Posterior vena cava (tissue), 2 donors: ENCODE data around the gene ATP6V1G2. TPM values are rescaled to one million over a fixed set of nuclear protein-coding genes. Genes with fewer than 3 reads are reported as not detected.
"Not testable (repeated sequence)": the region's sequence is repeated elsewhere in the genome, so short reads cannot be mapped to it uniquely, and the experiment has no call there.

ENCODE experiments used
- DNase-seq: peaks from one replicate; pipeline ENCODE4 v3.0.0-alpha.2; 2020; ENCODE audit warnings: low spot score
- intact Hi-C, 2 donors: fragments of 100-400 bp; cut with DNase I; formaldehyde crosslinking; loops; one replicate each; pipeline versions ENCODE4 v1.14.1 to v1.14.2; 2022 to 2023
- total RNA-seq, 2 donors: library from RNA; stranded (reverse); fragmentation: NEBNext Ultra II Directional; extraction: Animal tissue kit (Norgen Biotek cat#: 25700); gene quantifications; one replicate each; pipeline ENCODE4 v1.2.1, GENCODE V29; 2021
- donor health status: DM: yes; HTN: yes; CAD: no.
- donor health status: DM: yes; HTN: yes; CAD: no.

Gene ATP6V1G2
- total RNA-seq, 2 donors from 2014 or later = 0.43 to 1.2 TPM

- intact Hi-C loops = no loop called here
- DNase-seq = peak; percentile 92
Observed at GRCh38 chr6:31497531-31498476, 48.6 kb downstream of the ATP6V1G2 start, which contains the start of gene MICB. Gene MICB (plus strand): TSS chr6:31498145. CDS start chr6:31498194, 49 bp downstream.

GRCh38 chr6:31496826-31497225 is 49.6 kb downstream of the ATP6V1G2 start:
- not testable (repeated sequence) for DNase-seq

GRCh38 chr6:31495580-31495979 is 50.8 kb downstream of the ATP6V1G2 start:
- DNase-seq = no peak
- intact Hi-C loops = no loop called here

More at GRCh38 chr6:31496826-31497225, 49.6 kb downstream of the ATP6V1G2 start:
- intact Hi-C loops = not testable (repeated sequence)

Other genes with a start within 250 kb of the ATP6V1G2 start
- 100 to 1,000 TPM; 525 to 620 TPM for gene HLA-B, start 189.4 kb downstream of the ATP6V1G2 start, total RNA-seq
- gene MICA, start 143.0 kb downstream of the ATP6V1G2 start, total RNA-seq = 10 to 100 TPM; 16.5 to 20.5 TPM
- 1 to 10 TPM; 2.9 to 4.1 TPM for gene MICB, start 48.5 kb downstream of the ATP6V1G2 start, total RNA-seq
- not detected for gene MCCD1, start 17.6 kb downstream of the ATP6V1G2 start, total RNA-seq
- 100 to 1,000 TPM; 165 to 180 TPM for gene DDX39B, start 4.6 kb downstream of the ATP6V1G2 start, total RNA-seq
- 10 to 100 TPM; 12.0 to 13.2 TPM for gene NFKBIL1, start 1.0 kb upstream of the ATP6V1G2 start, total RNA-seq
- not detected for gene LTA, start 25.7 kb upstream of the ATP6V1G2 start, total RNA-seq
- under 1 TPM; 0.81 to 0.93 TPM for gene TNF, start 29.0 kb upstream of the ATP6V1G2 start, total RNA-seq
- gene LTB, start 35.8 kb upstream of the ATP6V1G2 start, total RNA-seq = 1 to 10 TPM in 1 of 2 donors, under 1 TPM in 1; 0.90 to 1.6 TPM
- gene LST1, start 39.7 kb upstream of the ATP6V1G2 start, total RNA-seq = 10 to 100 TPM in 1 of 2 donors, 1 to 10 TPM in 1; 9.2 to 24.8 TPM
- gene NCR3, start 46.4 kb upstream of the ATP6V1G2 start, total RNA-seq = not detected
- 10 to 100 TPM; 18.1 to 68.7 TPM for gene AIF1, start 68.6 kb upstream of the ATP6V1G2 start, total RNA-seq
- 100 to 1,000 TPM; 119 to 133 TPM for gene PRRC2A, start 74.1 kb upstream of the ATP6V1G2 start, total RNA-seq
- 100 to 1,000 TPM; 146 to 193 TPM for gene BAG6, start 106.1 kb upstream of the ATP6V1G2 start, total RNA-seq
- 1 to 10 TPM in 1 of 2 donors, under 1 TPM in 1; 0.60 to 1.2 TPM for gene APOM, start 109.3 kb upstream of the ATP6V1G2 start, total RNA-seq
- gene C6orf47, start 114.2 kb upstream of the ATP6V1G2 start, total RNA-seq = 10 to 100 TPM; 18.8 to 19.3 TPM
- 10 to 100 TPM in 1 of 2 donors, 1 to 10 TPM in 1; 7.8 to 10.1 TPM for gene GPANK1, start 118.4 kb upstream of the ATP6V1G2 start, total RNA-seq
- 10 to 100 TPM; 85.2 to 90.4 TPM for gene CSNK2B, start 119.5 kb upstream of the ATP6V1G2 start, total RNA-seq
- 1 to 10 TPM; 9.5 to 9.8 TPM for gene LY6G5B, start 123.4 kb upstream of the ATP6V1G2 start, total RNA-seq
- 1 to 10 TPM; 1.7 to 1.9 TPM for gene LY6G5C, start 134.5 kb upstream of the ATP6V1G2 start, total RNA-seq
- gene ABHD16A, start 156.7 kb upstream of the ATP6V1G2 start, total RNA-seq = 10 to 100 TPM; 38.3 to 39.4 TPM
- gene LY6G6F, start 160.3 kb upstream of the ATP6V1G2 start, total RNA-seq = not detected
- gene LY6G6D, start 168.7 kb upstream of the ATP6V1G2 start, total RNA-seq = not detected
- gene LY6G6C, start 175.1 kb upstream of the ATP6V1G2 start, total RNA-seq = not detected
- 1 to 10 TPM in 1 of 2 donors, under 1 TPM in 1; 0.52 to 1.1 TPM for gene MPIG6B, start 176.8 kb upstream of the ATP6V1G2 start, total RNA-seq
- gene DDAH2, start 182.7 kb upstream of the ATP6V1G2 start, total RNA-seq = 10 to 100 TPM; 88.3 to 97.4 TPM
- 100 to 1,000 TPM; 272 to 402 TPM for gene CLIC1, start 189.9 kb upstream of the ATP6V1G2 start, total RNA-seq
- 1 to 10 TPM; 7.7 to 9.8 TPM for gene MSH5, start 193.4 kb upstream of the ATP6V1G2 start, total RNA-seq
- gene SAPCD1, start 216.0 kb upstream of the ATP6V1G2 start, total RNA-seq = not detected
- under 1 TPM; 0.37 to 0.48 TPM for gene VWA7, start 230.7 kb upstream of the ATP6V1G2 start, total RNA-seq
- gene VARS1, start 249.1 kb upstream of the ATP6V1G2 start, total RNA-seq = 10 to 100 TPM; 49.0 to 60.8 TPM